ENCODE measurements around the gene NKAPD1.

NKAPD1 gene

DNA sequence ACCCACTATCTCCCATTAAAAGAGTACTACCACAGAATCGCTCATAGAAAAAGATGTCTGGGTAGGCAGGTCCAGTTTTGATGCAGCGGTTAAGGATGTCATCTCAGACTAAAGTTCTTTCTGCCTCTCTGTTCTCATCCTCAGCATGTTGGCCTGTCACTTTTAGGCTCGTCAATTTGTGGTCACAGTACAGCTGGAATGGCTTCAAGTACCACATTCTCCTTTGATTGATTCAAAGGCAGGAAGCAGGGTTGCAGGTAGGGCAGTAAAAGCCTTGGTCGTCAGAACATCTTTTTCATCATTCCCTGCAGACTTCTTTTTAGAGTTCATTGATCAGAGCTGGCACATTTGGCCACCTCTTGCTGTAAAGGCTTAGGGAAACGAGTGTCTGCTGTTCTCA is 41.3 kb downstream of the NKAPD1 start:
- no peak overlapping the region for H3K27ac ChIP-seq (ENCODE audit: low read length)

DNA sequence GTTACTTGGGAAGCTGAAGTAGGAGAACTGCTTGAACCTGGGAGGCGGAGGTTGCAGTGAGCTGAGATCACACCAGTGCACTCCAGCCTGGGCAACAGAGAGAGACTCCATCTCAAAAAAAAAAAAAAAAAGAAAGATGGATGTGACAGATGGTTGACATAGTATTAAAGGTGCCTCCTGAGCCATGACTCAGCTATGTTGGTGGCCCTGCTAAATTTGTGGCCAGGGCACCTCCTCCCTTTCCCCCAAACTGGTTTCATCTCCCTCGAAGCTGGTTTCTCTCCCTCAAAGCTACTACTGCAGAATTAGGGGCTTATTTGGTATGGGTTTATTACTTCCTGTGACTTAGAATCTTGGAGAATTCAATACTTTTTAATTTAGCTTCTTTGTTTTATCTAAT is 44.1 kb downstream of the NKAPD1 start:
- no peak overlapping the region for H3K4me3 ChIP-seq (ENCODE audit: low read length in 2 of 2)
- H3K4me1 ChIP-seq (ENCODE audit: control insufficient read depth, insufficient read depth, low read length) = no peaks in the 10 kb centered on the region
- no peak overlapping the region for H3K9ac ChIP-seq (ENCODE audit: low read length in 2 of 2)
- H3K27me3 ChIP-seq (ENCODE audit: control insufficient read depth in 1 of 2, insufficient read depth in 2 of 2, low read length in 2 of 2) = no peaks in the 10 kb centered on the region
- no peak overlapping the region for H3K27ac ChIP-seq (ENCODE audit: low read length)
- no peaks in the 10 kb centered on the region for H3K36me3 ChIP-seq (ENCODE audit: control insufficient read depth in 2 of 2, insufficient read depth in 2 of 2, low read length in 2 of 2)
- H3K9me3 ChIP-seq (ENCODE audit: control insufficient read depth in 2 of 2, low read length in 2 of 2) = no peaks in the 10 kb centered on the region

More for the DNA sequence above, 41.3 kb downstream of the NKAPD1 start:
- no peak overlapping the region for H3K9ac ChIP-seq (ENCODE audit: low read length in 2 of 2)
- H3K4me3 ChIP-seq (ENCODE audit: low read length in 2 of 2) = no peak overlapping the region
- no peaks in the 10 kb centered on the region for H3K4me1 ChIP-seq (ENCODE audit: control insufficient read depth, insufficient read depth, low read length)
- H3K9me3 ChIP-seq (ENCODE audit: control insufficient read depth in 2 of 2, low read length in 2 of 2) = no peaks in the 10 kb centered on the region
- no peaks in the 10 kb centered on the region for H3K27me3 ChIP-seq (ENCODE audit: control insufficient read depth in 1 of 2, insufficient read depth in 2 of 2, low read length in 2 of 2)
- no peaks in the 10 kb centered on the region for H3K36me3 ChIP-seq (ENCODE audit: control insufficient read depth in 2 of 2, insufficient read depth in 2 of 2, low read length in 2 of 2)

DNA sequence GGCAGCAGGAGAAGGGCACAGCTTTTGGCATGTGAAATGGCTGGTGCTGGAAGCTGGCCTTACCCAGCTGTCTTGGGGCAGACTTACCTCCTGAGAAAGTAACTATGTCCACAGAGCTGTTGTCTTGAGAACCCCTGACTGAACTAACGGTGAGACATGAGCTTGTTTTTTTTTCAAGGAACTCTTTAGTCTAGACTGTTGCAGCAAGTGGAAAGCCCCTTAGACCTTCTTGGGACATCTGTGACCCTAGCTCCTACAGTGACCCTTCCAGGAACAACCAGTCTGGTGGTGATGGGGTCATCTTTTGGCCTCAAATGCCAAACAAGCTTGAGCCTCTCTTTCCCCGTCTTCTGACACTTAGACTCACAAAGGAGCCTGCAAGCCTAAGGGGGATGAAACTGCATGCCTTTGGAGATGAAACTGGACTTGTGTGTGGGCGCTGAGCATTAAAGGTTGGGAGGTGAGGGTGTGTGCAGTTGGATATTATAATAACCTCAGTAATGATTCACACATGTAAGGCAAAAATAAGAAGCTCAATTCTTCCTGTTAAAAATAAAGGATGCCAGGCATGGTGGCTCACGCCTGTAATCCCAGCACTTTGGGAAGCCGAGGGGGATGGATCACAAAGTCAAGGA is 48.0 kb downstream of the NKAPD1 start:
- Histone ChIP-seq H3K4me3 (ENCODE audit: low read length in 2 of 2) (no peak overlapping the region), H3K27ac (ENCODE audit: low read length) (no peak overlapping the region)

DNA sequence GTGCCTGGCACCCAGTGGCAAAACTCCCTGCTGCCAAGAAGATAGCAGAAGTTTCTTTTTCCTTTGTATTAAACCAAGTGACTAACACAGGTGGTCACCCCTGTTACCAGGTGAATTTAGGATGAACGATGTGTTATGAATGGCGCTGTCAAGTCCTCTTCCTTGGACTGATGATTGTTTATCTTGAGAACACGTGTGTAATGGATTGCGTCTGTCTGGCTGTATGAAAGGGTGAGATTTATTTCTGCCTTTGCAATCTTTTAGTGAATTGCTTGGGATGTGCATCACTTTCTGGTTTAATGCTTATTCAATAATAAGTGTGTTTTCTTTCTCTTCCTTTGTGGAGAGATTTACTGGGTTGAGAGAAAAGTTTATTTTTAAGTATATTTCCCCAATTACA is 49.0 kb downstream of the NKAPD1 start:
- H3K9ac ChIP-seq (ENCODE audit: low read length in 2 of 2) = no peak overlapping the region
- no peaks in the 10 kb centered on the region for H3K36me3 ChIP-seq (ENCODE audit: control insufficient read depth in 2 of 2, insufficient read depth in 2 of 2, low read length in 2 of 2)
- H3K9me3 ChIP-seq (ENCODE audit: control insufficient read depth in 2 of 2, low read length in 2 of 2) = no peaks in the 10 kb centered on the region
- H3K4me1 ChIP-seq (ENCODE audit: control insufficient read depth, insufficient read depth, low read length) = no peaks in the 10 kb centered on the region
- H3K27ac ChIP-seq (ENCODE audit: low read length) = no peak overlapping the region
- H3K4me3 ChIP-seq (ENCODE audit: low read length in 2 of 2) = no peak overlapping the region
- no peaks in the 10 kb centered on the region for H3K27me3 ChIP-seq (ENCODE audit: control insufficient read depth in 1 of 2, insufficient read depth in 2 of 2, low read length in 2 of 2)

More for the DNA sequence above, 48.0 kb downstream of the NKAPD1 start:
- Histone ChIP-seq H3K36me3 (ENCODE audit: control insufficient read depth in 2 of 2, insufficient read depth in 2 of 2, low read length in 2 of 2) (no peaks in the 10 kb centered on the region), H3K9ac (ENCODE audit: low read length in 2 of 2) (no peak overlapping the region), H3K9me3 (ENCODE audit: control insufficient read depth in 2 of 2, low read length in 2 of 2) (no peaks in the 10 kb centered on the region), H3K4me1 (ENCODE audit: control insufficient read depth, insufficient read depth, low read length) (no peaks in the 10 kb centered on the region), H3K27me3 (ENCODE audit: control insufficient read depth in 1 of 2, insufficient read depth in 2 of 2, low read length in 2 of 2) (no peaks in the 10 kb centered on the region)

DNA sequence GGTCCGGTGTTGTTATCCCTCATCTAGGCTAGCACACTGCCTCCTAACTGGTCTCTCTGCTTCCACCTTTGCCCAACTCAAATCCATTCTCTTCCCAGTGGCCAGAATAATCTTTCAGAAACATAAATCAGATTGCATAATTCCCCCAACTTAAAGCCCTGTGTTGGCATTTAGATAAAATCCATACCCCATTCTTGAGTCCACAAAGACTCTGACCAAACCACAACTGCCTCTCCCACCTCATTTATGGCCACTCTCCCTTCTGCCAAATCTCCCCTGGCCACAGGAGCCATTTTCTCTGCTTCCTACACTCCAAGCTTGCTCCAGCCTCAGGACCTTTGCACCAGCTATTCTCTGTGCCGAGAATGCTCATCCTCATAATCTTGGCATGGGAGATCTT is 53.0 kb downstream of the NKAPD1 start:
- H3K4me3 ChIP-seq (ENCODE audit: low read length in 2 of 2) = no peak overlapping the region

DNA sequence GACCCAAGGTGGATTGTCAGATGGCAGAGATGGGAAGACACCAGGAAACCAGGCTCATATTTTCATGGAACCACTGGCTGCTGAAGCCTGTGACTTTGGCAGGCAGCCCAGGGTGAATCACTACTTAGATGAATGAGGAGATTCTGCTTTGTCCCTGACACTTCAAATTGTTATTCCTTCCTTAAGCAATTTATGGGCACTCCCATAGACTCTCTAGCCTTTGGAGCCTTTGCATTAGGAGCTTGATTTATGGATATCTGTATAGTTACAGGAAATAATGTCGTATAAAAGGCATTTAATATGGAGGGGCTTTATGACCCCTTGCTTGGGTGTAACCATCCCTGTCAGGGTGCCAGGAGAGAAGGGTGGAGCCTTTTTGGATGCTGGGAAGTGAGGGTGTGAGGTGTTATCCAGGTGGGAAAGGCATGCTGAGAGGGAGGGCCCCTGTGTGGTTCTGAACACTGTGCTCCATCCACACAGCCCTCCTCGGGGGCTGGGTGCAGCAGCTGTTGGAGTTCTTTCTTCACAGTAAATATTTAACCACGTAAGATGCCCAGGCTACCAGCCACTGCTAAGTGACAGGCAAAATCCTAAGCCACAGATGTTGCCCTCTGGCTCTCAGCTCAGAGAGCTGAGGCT is 54.5 kb downstream of the NKAPD1 start:
- H3K9ac ChIP-seq (ENCODE audit: low read length in 2 of 2) = no peak overlapping the region
- H3K27ac ChIP-seq (ENCODE audit: low read length) = no peak overlapping the region

More for the DNA sequence above, 53.0 kb downstream of the NKAPD1 start:
- H3K27ac ChIP-seq (ENCODE audit: low read length) = no peak overlapping the region
- H3K27me3 ChIP-seq (ENCODE audit: control insufficient read depth in 1 of 2, insufficient read depth in 2 of 2, low read length in 2 of 2) = no peaks in the 10 kb centered on the region
- no peaks in the 10 kb centered on the region for H3K36me3 ChIP-seq (ENCODE audit: control insufficient read depth in 2 of 2, insufficient read depth in 2 of 2, low read length in 2 of 2)
- no peaks in the 10 kb centered on the region for H3K4me1 ChIP-seq (ENCODE audit: control insufficient read depth, insufficient read depth, low read length)
- no peak overlapping the region for H3K9ac ChIP-seq (ENCODE audit: low read length in 2 of 2)
- no peaks in the 10 kb centered on the region for H3K9me3 ChIP-seq (ENCODE audit: control insufficient read depth in 2 of 2, low read length in 2 of 2)

DNA sequence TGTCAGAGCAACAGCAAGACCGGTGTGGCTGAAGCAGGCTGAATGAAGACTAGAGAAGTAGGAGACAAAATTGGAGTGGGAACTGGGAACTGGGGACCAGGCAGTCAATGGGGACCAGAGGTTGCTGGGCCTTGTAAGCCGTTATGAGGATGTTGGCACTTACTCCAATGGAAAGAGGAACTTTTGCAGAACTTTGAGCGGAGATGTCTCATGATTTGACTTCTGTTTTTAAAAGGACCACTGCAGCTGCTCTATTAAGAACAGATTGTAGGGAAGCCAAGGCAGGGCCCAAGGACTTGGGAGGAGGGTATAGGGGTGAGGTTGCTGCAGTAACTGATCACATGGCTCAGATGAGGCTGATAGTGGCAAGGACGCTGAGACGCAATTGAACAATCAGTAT is 55.6 kb downstream of the NKAPD1 start:
- Histone ChIP-seq H3K36me3 (ENCODE audit: control insufficient read depth in 2 of 2, insufficient read depth in 2 of 2, low read length in 2 of 2) (no peaks in the 10 kb centered on the region), H3K9ac (ENCODE audit: low read length in 2 of 2) (no peak overlapping the region), H3K9me3 (ENCODE audit: control insufficient read depth in 2 of 2, low read length in 2 of 2) (no peaks in the 10 kb centered on the region), H3K4me3 (ENCODE audit: low read length in 2 of 2) (no peak overlapping the region), H3K27me3 (ENCODE audit: control insufficient read depth in 1 of 2, insufficient read depth in 2 of 2, low read length in 2 of 2) (no peaks in the 10 kb centered on the region), H3K4me1 (ENCODE audit: control insufficient read depth, insufficient read depth, low read length) (no peaks in the 10 kb centered on the region), H3K27ac (ENCODE audit: low read length) (no peak overlapping the region)

More for the DNA sequence above, 54.5 kb downstream of the NKAPD1 start:
- H3K4me3 ChIP-seq (ENCODE audit: low read length in 2 of 2) = no peak overlapping the region
- H3K36me3 ChIP-seq (ENCODE audit: control insufficient read depth in 2 of 2, insufficient read depth in 2 of 2, low read length in 2 of 2) = no peaks in the 10 kb centered on the region
- no peaks in the 10 kb centered on the region for H3K9me3 ChIP-seq (ENCODE audit: control insufficient read depth in 2 of 2, low read length in 2 of 2)
- H3K27me3 ChIP-seq (ENCODE audit: control insufficient read depth in 1 of 2, insufficient read depth in 2 of 2, low read length in 2 of 2) = no peaks in the 10 kb centered on the region
- H3K4me1 ChIP-seq (ENCODE audit: control insufficient read depth, insufficient read depth, low read length) = no peaks in the 10 kb centered on the region

DNA sequence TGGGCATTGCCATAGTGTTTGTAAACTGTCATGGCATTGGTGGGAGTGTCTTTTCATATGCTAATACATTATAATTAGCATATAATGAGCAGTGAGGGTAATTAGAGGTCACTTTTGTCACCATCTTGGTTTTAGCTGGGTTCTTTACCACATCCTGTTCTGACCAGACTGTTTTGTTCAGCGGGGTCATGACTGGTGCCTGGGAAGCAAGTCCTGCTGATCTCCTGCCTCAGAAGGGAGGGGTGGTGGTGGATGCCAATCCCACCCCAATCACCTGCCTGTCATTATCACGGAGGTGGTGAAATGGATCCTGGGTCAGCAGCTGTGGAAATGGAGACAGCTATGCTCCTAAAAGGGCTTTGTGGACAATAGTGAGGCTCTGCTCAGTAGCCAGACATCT is 58.6 kb downstream of the NKAPD1 start:
- no peak overlapping the region for H3K9ac ChIP-seq (ENCODE audit: low read length in 2 of 2)
- no peaks in the 10 kb centered on the region for H3K36me3 ChIP-seq (ENCODE audit: control insufficient read depth in 2 of 2, insufficient read depth in 2 of 2, low read length in 2 of 2)
- H3K27ac ChIP-seq (ENCODE audit: low read length) = no peak overlapping the region
- H3K4me3 ChIP-seq (ENCODE audit: low read length in 2 of 2) = no peak overlapping the region
- H3K9me3 ChIP-seq (ENCODE audit: control insufficient read depth in 2 of 2, low read length in 2 of 2) = no peaks in the 10 kb centered on the region
- H3K4me1 ChIP-seq (ENCODE audit: control insufficient read depth, insufficient read depth, low read length) = no peaks in the 10 kb centered on the region
- H3K27me3 ChIP-seq (ENCODE audit: control insufficient read depth in 1 of 2, insufficient read depth in 2 of 2, low read length in 2 of 2) = no peaks in the 10 kb centered on the region

DNA sequence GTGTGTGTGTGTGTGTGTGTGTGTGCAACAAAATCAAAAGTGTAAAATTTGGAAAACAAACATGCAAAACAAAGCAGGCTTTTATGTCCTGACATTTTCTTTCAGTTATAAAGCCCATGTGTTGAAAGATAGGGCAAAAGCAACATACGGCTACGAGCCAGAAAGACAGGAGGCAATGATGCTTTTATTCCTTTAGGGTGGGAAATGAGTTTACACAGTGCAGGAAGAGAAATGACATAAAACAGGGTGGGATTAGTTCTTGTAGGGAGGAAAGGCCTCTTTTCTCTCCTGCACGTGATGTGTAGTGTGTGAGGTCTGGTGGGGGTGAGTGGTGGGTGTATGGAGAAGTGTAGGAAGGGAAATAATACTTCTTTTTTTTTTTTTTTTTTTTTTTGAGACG is 60.4 kb downstream of the NKAPD1 start:
- Histone ChIP-seq H3K36me3 (ENCODE audit: control insufficient read depth in 2 of 2, insufficient read depth in 2 of 2, low read length in 2 of 2) (no peaks in the 10 kb centered on the region), H3K27ac (ENCODE audit: low read length) (no peak overlapping the region), H3K27me3 (ENCODE audit: control insufficient read depth in 1 of 2, insufficient read depth in 2 of 2, low read length in 2 of 2) (no peaks in the 10 kb centered on the region), H3K4me3 (ENCODE audit: low read length in 2 of 2) (no peak overlapping the region), H3K9ac (ENCODE audit: low read length in 2 of 2) (no peak overlapping the region), H3K4me1 (ENCODE audit: control insufficient read depth, insufficient read depth, low read length) (no peaks in the 10 kb centered on the region), H3K9me3 (ENCODE audit: control insufficient read depth in 2 of 2, low read length in 2 of 2) (no peaks in the 10 kb centered on the region)
